Ovary (tissue), 3 donors: ENCODE data around the gene THBS1.

Experiments used
- CTCF ChIP-seq, 3 donors: fragments of 450-650 bp in 2 of 3; fragments of 200-600 bp in 1 of 3; IDR thresholded peaks; one replicate each; pipeline versions ENCODE4 v1.5.1 to v1.8.0; 2016 to 2022; ENCODE audit warnings: antibody characterized with exemption in 3 of 3, mild to moderate bottlenecking in 1 of 3
- POLR2A ChIP-seq: fragments of 450-650 bp; IDR thresholded peaks from one replicate; pipeline ENCODE4 v1.6.1; 2017; ENCODE audit warnings: antibody characterized with exemption, mild to moderate bottlenecking, moderate library complexity
- donor health status: DM: no; HTN: no; CAD: no.

- no peak for TF ChIP-seq CTCF (IDR thresholded peaks at IDR 0.05)
- no peak for TF ChIP-seq POLR2A
Observed at GRCh38 chr15:39594446-39595337, 13.8 kb downstream of the THBS1 start.
